HG03469 (cell line): ENCODE results near the gene RASSF9.

Source experiments
- ATAC-seq: cut with Tn5 transposase; IDR thresholded peaks from one replicate; pipeline ENCODE4 v1.9.1; 2021; ENCODE audit warnings: mild to moderate bottlenecking, moderate library complexity, moderate number of reproducible peaks; ENCODE audit not compliant: unreplicated experiment

The RASSF9 gene

GRCh38 chr12:85821759-85822158 lies 14.4 kb downstream of the RASSF9 start:
- ATAC-seq = no peak

DNA sequence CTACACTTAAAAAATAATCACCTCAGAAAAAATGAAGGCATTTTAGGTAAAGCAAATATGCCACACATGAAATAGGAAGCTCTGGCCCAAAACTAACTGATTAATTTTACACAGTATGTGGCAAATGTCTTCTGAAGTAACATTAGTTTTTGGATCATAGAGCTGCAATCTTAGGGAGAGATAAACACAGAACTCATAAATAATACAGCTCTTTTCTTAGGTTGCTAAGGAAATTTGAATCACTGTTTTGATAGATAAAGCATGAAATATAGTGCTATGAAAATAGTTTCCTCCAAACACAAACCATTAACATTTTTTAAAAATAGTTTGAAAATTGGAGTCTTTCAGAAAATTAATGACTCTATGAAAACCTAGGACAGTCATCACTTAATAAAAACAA lies 15.0 kb downstream of the RASSF9 start:
- ATAC-seq = no peak

GRCh38 chr12:85820101-85820500 lies 16.1 kb downstream of the RASSF9 start:
- no peak for ATAC-seq

DNA sequence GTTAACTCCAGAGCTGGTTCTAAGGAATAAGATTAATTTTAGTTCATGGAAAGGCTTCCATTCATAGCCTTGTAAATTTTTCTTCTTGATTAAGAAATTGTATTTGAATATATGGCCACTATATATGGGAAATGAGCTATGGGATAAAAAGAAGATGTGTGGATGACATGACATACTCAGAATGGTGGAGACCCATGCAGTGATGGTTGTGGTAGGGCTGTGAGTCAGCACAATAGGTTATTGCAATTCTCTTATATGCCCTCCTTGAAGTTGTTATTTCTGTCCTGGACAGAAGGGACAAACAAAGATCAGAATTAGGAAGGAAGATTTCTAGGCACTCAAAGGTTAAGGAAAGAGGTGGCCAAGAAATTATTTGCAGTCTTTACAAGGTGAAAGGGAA lies 21.5 kb downstream of the RASSF9 start:
- ATAC-seq = no peak

DNA sequence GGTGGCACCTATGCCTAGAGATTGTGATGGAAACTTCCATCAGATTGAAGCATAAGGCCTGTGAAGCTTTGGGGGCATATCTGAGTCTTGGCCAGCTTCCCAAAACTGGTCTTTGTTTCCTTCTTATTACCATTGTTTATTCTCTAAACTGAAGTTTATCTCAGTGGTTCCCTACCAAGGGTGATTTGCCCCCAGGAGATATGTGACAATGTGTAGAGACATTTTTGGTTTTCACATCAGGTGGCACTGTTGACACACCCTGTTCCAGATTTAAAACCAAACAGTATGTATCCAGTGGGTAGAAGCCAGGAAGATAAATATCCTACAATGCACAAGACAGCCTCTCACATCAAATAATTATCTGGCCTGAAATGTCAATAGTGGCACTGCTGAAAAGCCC lies 22.1 kb downstream of the RASSF9 start:
- no peak for ATAC-seq

DNA sequence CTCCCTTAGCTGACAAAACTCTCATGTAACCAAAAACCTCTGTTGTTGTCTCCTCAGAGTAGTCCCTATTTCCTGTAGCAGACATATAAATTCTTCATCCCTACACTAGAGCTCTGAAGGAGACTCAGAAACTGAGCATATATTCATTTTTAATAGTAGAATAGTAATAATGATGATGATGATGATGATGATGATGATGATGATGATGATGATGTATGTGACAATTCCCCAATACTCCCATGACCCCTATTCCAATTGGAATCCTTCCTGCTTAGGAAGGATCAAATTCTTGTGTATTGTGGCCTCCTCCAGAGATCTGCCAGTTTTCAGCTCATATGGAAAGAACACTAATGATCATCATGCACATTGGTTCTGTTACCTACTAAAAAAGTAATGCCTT lies 26.7 kb downstream of the RASSF9 start:
- ATAC-seq = no peak

- no peak for ATAC-seq
These were observed 28.5 kb downstream of the RASSF9 start for GRCh38 chr12:85807730-85808129.

DNA sequence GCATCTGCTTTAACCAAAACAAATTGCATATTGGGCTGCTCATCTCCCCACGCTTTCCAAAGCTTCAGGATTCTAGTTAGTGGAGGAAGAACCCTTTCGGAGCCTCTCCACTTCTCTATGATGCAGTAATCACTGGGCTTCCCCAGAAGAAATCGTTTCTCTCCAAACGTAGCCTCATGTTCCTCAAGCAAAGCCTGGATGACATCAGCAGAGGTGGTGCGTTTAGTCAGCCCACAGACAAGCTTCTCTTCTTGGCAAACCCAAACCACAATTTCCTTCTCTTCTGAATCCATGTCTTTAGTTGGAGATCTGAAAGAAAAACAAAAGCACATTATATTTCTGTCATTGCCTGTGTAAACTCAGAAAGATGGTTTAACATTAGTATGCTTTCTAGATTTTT lies 30.6 kb downstream of the RASSF9 start:
- no peak for ATAC-seq

- no peak for ATAC-seq
These were observed 31.5 kb downstream of the RASSF9 start for GRCh38 chr12:85804663-85805062.

DNA sequence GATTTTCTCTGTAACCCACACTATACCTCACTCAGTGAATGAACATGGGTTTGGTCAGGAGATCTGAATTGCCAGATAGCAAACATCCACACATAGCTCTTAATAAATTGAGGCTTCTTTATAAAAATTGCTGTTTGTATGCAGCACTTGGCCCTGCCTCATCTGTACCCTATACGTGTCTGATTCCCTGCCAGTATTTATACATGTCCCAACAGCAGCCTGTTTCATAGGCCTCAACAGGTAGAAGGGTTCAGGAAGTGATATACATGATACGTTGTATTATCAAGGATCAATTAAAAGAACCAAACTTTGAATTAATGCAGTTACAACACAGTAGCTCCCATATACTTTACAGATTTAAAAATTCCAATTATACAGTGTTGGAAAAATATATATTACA lies 32.3 kb downstream of the RASSF9 start:
- ATAC-seq = no peak

DNA sequence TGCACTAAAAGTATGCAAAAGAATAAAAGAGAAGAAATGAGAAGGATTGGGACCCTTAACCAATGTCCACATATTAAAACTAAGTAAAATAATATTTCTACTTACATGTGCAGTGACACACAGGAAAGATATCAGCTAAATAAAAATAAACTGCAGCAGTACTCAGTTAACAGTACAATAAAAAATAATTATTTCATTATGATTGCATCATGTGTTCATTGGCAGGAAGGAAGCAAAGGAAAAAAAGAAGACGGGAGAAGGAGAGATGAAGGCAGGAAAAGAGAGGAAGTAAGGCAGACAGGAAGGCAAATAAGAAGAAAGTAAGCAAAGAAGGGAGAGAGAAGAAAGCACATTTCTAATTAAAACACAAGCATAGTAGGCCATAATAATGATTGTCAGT lies 33.0 kb downstream of the RASSF9 start:
- ATAC-seq = no peak

GRCh38 chr12:85798122-85798521 lies 38.1 kb downstream of the RASSF9 start:
- no peak for ATAC-seq

DNA sequence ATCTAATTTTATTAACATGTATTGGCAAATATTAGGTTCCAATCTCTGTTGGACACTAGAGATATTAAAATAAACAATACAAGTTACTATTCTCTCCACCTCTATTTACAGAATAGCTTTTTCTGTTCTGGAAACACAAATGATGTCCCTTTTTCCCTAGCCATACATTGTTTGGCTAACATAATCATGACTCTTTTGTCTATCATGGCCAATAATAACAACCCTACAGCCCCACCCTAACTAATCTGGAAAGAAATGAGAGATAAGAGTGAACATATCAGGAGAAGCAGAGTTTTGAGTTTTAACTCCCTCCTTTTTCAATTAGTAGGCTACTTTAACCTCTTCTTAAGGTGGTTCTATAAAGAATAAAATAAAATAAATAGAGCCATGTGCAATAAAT lies 40.2 kb downstream of the RASSF9 start:
- ATAC-seq = no peak

- no peak for ATAC-seq
These were observed 41.7 kb downstream of the RASSF9 start for GRCh38 chr12:85794531-85794930.

DNA sequence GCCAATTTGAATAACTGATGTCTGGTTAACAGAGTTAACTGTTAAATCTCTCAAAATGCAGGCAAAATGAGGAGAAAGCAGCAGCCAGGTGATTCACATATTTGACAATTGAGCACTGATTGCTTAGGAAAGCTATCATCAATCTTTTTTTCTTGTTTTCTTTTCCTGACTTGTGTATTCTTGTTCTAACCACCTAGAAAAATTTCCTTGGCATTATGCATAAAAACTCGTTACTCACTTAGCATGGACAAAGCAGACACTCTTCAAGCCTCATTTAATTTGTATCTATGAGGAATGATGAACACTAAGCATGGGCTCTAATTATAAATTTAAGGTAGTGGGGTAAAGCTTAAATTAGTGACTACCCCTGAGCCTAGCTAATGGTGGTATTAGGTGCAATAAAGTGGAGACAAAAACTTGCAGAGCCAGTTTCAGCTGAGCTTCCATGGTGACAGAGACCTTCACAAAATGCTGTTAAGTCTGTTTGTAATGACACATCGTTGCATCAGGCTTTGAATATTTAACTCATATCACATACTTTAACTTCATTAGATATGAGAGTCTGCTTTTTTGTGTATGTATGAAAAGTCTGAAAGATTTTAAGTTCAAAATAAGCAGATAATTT lies 52.0 kb downstream of the RASSF9 start:
- ATAC-seq = no peak

DNA sequence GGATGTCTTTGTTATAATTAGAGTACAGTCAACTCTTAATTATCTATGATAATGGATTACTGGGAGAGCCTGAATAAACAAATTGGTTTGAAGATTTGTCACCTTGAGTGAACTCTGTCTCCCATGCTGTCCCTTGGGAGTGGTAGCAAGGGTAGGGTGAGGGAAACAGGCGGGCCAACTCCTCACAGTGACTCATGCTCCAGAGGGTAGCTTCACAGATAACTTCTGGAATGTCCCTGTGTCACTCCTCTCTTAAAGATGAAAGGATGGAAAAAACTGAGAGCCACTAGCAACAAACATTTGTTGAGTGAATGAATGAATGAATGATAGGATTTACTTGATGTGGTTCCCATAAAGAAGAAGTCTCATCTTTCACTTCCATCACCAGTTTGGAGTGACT lies 53.5 kb downstream of the RASSF9 start:
- no peak for ATAC-seq

GRCh38 chr12:85781766-85782165 lies 54.4 kb downstream of the RASSF9 start:
- ATAC-seq = no peak

- ATAC-seq = no peak
These were observed 56.4 kb downstream of the RASSF9 start for GRCh38 chr12:85779768-85780167.

DNA sequence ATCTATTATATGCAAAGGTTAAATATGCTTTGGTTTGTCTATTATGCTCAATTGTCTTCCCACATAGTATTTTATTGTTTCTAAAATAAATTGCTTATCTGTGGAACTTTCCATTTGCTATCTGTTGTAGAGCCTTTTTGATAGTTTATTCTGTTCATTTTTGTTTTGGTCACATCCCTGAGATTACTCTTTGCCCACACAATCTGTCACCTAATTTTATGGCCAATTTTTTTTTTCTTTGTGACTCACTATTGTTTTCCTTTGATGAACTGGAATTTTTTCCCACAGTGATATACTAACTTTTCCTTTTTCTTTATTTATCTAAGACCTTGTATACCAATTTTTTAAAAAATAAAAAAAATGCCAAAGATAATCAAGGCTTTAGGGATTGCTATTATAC lies 61.1 kb downstream of the RASSF9 start:
- ATAC-seq = no peak

GRCh38 chr12:85765453-85765869 lies 70.7 kb downstream of the RASSF9 start:
- no peak for ATAC-seq

GRCh38 chr12:85759623-85760022 lies 76.6 kb downstream of the RASSF9 start:
- ATAC-seq = no peak

DNA sequence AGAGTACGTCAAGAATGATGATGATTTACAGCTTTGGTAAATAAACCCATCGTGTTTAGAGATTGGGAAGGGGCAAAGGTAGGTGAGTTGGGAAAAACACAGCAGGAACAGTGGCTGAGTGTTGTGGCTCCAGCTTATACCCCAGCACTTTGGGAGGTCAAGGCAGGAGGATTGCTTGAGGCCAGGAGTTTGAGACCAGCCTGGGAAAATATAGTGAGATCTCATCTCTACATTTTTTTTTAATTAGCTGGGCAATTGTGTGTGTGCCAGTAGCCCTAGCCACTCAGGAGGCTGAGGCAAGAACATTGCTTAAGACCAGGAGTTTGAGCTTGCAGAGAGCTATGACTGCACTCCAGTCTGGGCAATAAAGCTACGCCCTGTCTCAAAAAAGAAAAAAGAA lies 77.1 kb downstream of the RASSF9 start:
- ATAC-seq = no peak

GRCh38 chr12:85755760-85756159 lies 80.4 kb downstream of the RASSF9 start:
- ATAC-seq = no peak
